ENCODE data around the gene TMEM214. TPM values are rescaled to one million over a fixed set of nuclear protein-coding genes. Genes with fewer than 3 reads are reported as not detected.

The TMEM214 gene
- total RNA-seq, 1 experiment from 2014 or later: 85.0 TPM

GRCh38 chr2:27025281-27025800, 7.4 kb upstream of the TMEM214 start:
- no peaks in the 10 kb centered on the region for H3K27me3 Mint-ChIP-seq (ENCODE audit: insufficient read depth, unreplicated experiment)
- Histone ChIP-seq H3K9me3 (no peaks in the 10 kb centered on the region), H3K4me3 (ENCODE audit: low read depth, low read length) (no peak overlapping the region), H3K36me3 (ENCODE audit: control insufficient read depth, insufficient read depth, low read length) (no peaks in the 10 kb centered on the region), H3K4me1 (peaks cover 30% of the 10 kb centered on the region), H3K27me3 (replicated peaks; ENCODE audit: control insufficient read depth, insufficient read depth, low read length) (no peaks in the 10 kb centered on the region)
- H3K4me1 Mint-ChIP-seq (ENCODE audit: low read depth, unreplicated experiment): peaks cover 18% of the 10 kb centered on the region
- no peak for DNase-seq
- intact Hi-C loops (cut with micrococcal nuclease; ENCODE audit: unreplicated experiment): no loop called here
- H3K4me3 Mint-ChIP-seq (ENCODE audit: unreplicated experiment): no peak overlapping the region
- peaks cover 10% of the 10 kb centered on the region for H3K36me3 Mint-ChIP-seq (ENCODE audit: insufficient read depth, unreplicated experiment)
- ChIA-PET POLR2A (no interaction called here), CTCF (interaction anchor here (1.1 to 1.7 kb wide), 3 partner anchors 60 to 64 kb away, joined by 4 to 10 read pairs (median 4); no protein-coding TSS in a partner anchor)
- H3K9me3 Mint-ChIP-seq (ENCODE audit: unreplicated experiment): no peaks in the 10 kb centered on the region
- H3K27ac Mint-ChIP-seq (ENCODE audit: unreplicated experiment): no peak overlapping the region
- no TSS peak for BruUV-seq (replicated peaks)
- TF ChIP-seq CTCF (IDR thresholded peaks at IDR 0.05; ENCODE audit: insufficient read depth in 1 of 2, low read depth in 1 of 2, low read length in 1 of 2, severe bottlenecking in 1 of 2, unreplicated experiment in 1 of 2): no peak

- no peaks in the 10 kb centered on the region for H3K9me3 Mint-ChIP-seq (ENCODE audit: unreplicated experiment)
- no peaks in the 10 kb centered on the region for H3K27me3 Mint-ChIP-seq (ENCODE audit: insufficient read depth, unreplicated experiment)
- intact Hi-C loops (cut with micrococcal nuclease; ENCODE audit: unreplicated experiment): no loop called here
- no peak for TF ChIP-seq CTCF (IDR thresholded peaks at IDR 0.05; ENCODE audit: insufficient read depth in 1 of 2, low read depth in 1 of 2, low read length in 1 of 2, severe bottlenecking in 1 of 2, unreplicated experiment in 1 of 2)
- Histone ChIP-seq H3K4me3 (ENCODE audit: low read depth, low read length) (no peak overlapping the region), H3K27me3 (replicated peaks; ENCODE audit: control insufficient read depth, insufficient read depth, low read length) (no peaks in the 10 kb centered on the region), H3K36me3 (ENCODE audit: control insufficient read depth, insufficient read depth, low read length) (no peaks in the 10 kb centered on the region), H3K9me3 (no peaks in the 10 kb centered on the region), H3K4me1 (peaks cover 22% of the 10 kb centered on the region)
- CTCF ChIA-PET: interaction anchor here (1.0 to 1.1 kb wide), 3 partner anchors 9 to 180 kb away, joined by 3 to 4 read pairs (median 3); no protein-coding TSS in a partner anchor
- peaks cover 10% of the 10 kb centered on the region for H3K36me3 Mint-ChIP-seq (ENCODE audit: insufficient read depth, unreplicated experiment)
- peaks cover 10% of the 10 kb centered on the region for H3K4me1 Mint-ChIP-seq (ENCODE audit: low read depth, unreplicated experiment)
- BruUV-seq (replicated peaks): no TSS peak
- DNase-seq: peak in 1 of 2 experiments; percentile 3
- POLR2A ChIA-PET: no interaction called here
- no peak overlapping the region for H3K4me3 Mint-ChIP-seq (ENCODE audit: unreplicated experiment)
- H3K27ac Mint-ChIP-seq (ENCODE audit: unreplicated experiment): no peak overlapping the region
Measured at GRCh38 chr2:27025861-27026851, 6.6 kb upstream of the TMEM214 start.

GRCh38 chr2:27027211-27027651, 5.5 kb upstream of the TMEM214 start:
- H3K36me3 ChIP-seq (ENCODE audit: control insufficient read depth, insufficient read depth, low read length): no peaks in the 10 kb centered on the region
- no peaks in the 10 kb centered on the region for H3K9me3 ChIP-seq
- H3K4me1 Mint-ChIP-seq (ENCODE audit: low read depth, unreplicated experiment): no peaks in the 10 kb centered on the region
- H3K9me3 Mint-ChIP-seq (ENCODE audit: unreplicated experiment): no peaks in the 10 kb centered on the region
- no TSS peak for BruUV-seq (replicated peaks)
- no peaks in the 10 kb centered on the region for H3K27me3 Mint-ChIP-seq (ENCODE audit: insufficient read depth, unreplicated experiment)
- H3K27me3 ChIP-seq (replicated peaks; ENCODE audit: control insufficient read depth, insufficient read depth, low read length): no peaks in the 10 kb centered on the region
- H3K4me3 ChIP-seq (ENCODE audit: low read depth, low read length): no peak overlapping the region
- no peak overlapping the region for H3K27ac Mint-ChIP-seq (ENCODE audit: unreplicated experiment)
- DNase-seq: no peak
- POLR2A ChIA-PET: no interaction called here
- CTCF ChIA-PET: no interaction called here
- no peak for TF ChIP-seq CTCF (IDR thresholded peaks at IDR 0.05; ENCODE audit: insufficient read depth in 1 of 2, low read depth in 1 of 2, low read length in 1 of 2, severe bottlenecking in 1 of 2, unreplicated experiment in 1 of 2)
- peaks cover 13% of the 10 kb centered on the region for H3K4me1 ChIP-seq
- H3K4me3 Mint-ChIP-seq (ENCODE audit: unreplicated experiment): no peak overlapping the region
- intact Hi-C loops (cut with micrococcal nuclease; ENCODE audit: unreplicated experiment): no loop called here
- H3K36me3 Mint-ChIP-seq (ENCODE audit: insufficient read depth, unreplicated experiment): peaks cover 5% of the 10 kb centered on the region

Data from Caco-2 (cell line).